Fibroblast of mammary gland (primary cell): ENCODE measurements around the gene MRPL10.

Experiments
- DNase-seq: peaks from one replicate; pipeline ENCODE4 v3.0.0-alpha.2; 2010; ENCODE audit warnings: low read depth
- H3K4me3 ChIP-seq: 2 replicates; pipeline ENCODE4 v1.5.1; 2011; ENCODE audit warnings: low read depth, mild to moderate bottlenecking, low read length, moderate library complexity; ENCODE audit not compliant: control insufficient read depth
- TF ChIP-seq, protein P1 (sequence below): conservative IDR thresholded peaks from 2 replicates; pipeline ENCODE4 v1.5.1; 2011; ENCODE audit warnings: low read depth, low read length, inconsistent platforms; ENCODE audit not compliant: control insufficient read depth, insufficient read depth

Gene MRPL10

GRCh38 chr17:47815106-47815918 is 16.0 kb downstream of the MRPL10 start:
- no peak overlapping the region for H3K4me3 ChIP-seq
- DNase-seq: no peak
- TF ChIP-seq, protein P1, sequence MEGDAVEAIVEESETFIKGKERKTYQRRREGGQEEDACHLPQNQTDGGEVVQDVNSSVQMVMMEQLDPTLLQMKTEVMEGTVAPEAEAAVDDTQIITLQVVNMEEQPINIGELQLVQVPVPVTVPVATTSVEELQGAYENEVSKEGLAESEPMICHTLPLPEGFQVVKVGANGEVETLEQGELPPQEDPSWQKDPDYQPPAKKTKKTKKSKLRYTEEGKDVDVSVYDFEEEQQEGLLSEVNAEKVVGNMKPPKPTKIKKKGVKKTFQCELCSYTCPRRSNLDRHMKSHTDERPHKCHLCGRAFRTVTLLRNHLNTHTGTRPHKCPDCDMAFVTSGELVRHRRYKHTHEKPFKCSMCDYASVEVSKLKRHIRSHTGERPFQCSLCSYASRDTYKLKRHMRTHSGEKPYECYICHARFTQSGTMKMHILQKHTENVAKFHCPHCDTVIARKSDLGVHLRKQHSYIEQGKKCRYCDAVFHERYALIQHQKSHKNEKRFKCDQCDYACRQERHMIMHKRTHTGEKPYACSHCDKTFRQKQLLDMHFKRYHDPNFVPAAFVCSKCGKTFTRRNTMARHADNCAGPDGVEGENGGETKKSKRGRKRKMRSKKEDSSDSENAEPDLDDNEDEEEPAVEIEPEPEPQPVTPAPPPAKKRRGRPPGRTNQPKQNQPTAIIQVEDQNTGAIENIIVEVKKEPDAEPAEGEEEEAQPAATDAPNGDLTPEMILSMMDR: no peak

- no peak overlapping the region for H3K4me3 ChIP-seq
- TF ChIP-seq, protein P1: no peak
- DNase-seq: no peak
Observed at GRCh38 chr17:47813512-47814031, 17.8 kb downstream of the MRPL10 start.

GRCh38 chr17:47813077-47813476 is 18.3 kb downstream of the MRPL10 start:
- TF ChIP-seq, protein P1: no peak
- DNase-seq: no peak
- no peak overlapping the region for H3K4me3 ChIP-seq

GRCh38 chr17:47812146-47812920 is 19.0 kb downstream of the MRPL10 start:
- H3K4me3 ChIP-seq: no peak overlapping the region
- TF ChIP-seq, protein P1: no peak
- DNase-seq: no peak

DNA sequence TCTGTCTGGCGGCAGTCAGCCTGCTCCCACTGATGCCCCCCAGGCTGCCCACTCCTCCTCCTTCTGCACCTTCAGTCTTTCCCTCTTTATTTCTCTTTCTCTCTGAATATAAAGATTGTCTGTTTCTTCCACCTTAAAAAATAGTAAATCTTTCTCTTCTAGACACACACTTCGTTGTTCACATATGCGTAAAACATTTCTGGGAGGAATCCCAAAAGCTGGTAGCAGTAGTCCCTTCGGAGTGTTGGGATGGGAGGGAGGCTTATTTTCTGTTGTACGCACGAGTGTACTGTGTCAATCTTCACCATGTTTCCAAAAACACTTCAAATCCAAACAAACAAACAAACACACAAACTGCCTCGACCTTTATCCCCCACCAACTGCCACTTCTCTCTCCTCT is 19.6 kb downstream of the MRPL10 start:
- no peak overlapping the region for H3K4me3 ChIP-seq
- no peak for DNase-seq
- TF ChIP-seq, protein P1: no peak

DNA sequence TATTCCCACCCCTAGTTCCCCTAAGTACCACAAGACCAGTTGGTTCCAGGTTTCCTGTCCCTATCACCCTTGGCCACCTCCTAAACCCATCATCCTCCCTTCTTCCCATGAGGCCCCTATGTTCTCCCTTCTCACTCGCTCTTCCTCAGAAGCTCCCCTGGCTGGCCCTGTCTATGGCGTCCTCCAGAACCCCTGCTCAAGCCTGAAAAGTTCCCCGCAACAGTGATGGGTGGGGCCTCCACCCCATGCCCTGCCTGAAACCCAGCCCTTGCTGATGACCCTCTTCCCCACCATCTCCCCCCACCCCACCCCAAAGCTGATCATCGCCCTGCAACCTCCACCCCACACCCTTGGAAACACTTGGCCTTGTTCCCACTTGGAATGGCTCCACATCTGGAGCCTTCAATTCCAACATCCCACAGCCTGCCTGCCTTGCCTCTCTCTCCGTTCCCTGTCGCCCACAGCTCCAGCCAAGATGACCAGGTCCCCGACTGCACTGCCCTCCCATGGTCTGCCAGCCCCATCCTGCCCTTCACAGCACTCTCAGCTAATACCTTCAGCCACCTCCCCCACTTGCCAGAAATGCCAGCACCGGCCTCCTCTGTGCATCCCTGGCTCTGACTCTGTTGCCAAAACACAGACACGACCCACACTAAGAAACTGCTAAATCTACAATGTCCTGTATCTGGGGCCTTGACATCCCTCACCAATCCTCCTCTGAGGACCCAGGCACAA is 20.3 kb downstream of the MRPL10 start:
- DNase-seq: no peak

More for the DNA sequence above, 20.3 kb downstream of the MRPL10 start:
- TF ChIP-seq, protein P1: no peak
- H3K4me3 ChIP-seq: no peak overlapping the region
